Esophagus squamous epithelium (tissue), 5 donors: Measurements from ENCODE around the gene DNMT3A. TPM values are rescaled to one million over a fixed set of nuclear protein-coding genes. Genes with fewer than 3 reads are reported as not detected.

Experiments used
- DNase-seq: peaks from one replicate; lab custom pipeline; 2025; lab: John Stamatoyannopoulos, UW
- H3K27ac ChIP-seq, 4 donors: fragments of 200-600 bp; sonication (generic); one replicate each; pipeline ENCODE4 v1.5.1; 2016 to 2019; ENCODE audit warnings: mild to moderate bottlenecking in 1 of 4
- H3K27me3 ChIP-seq, 4 donors: fragments of 200-600 bp; sonication (generic); 1 replicate in 3 of 4; 2 replicates in 1 of 4; pipeline versions ENCODE4 v1.5.1 to v1.6.0; 2017 to 2021; ENCODE audit warnings: antibody characterized with exemption in 1 of 4
- H3K36me3 ChIP-seq, 3 donors: fragments of 200-600 bp; sonication (generic); one replicate each; pipeline ENCODE4 v1.5.1; 2016 to 2019
- H3K4me1 ChIP-seq, 3 donors: fragments of 200-600 bp; sonication (generic); one replicate each; pipeline ENCODE4 v1.5.1; 2017 to 2019
- H3K4me3 ChIP-seq, 4 donors: fragments of 200-600 bp; sonication (generic); 1 replicate in 3 of 4; 2 replicates in 1 of 4; pipeline ENCODE4 v1.5.1; 2016 to 2019; ENCODE audit warnings: mild to moderate bottlenecking in 2 of 4, moderate library complexity in 1 of 4
- H3K9me3 ChIP-seq, 3 donors: fragments of 200-600 bp; sonication (generic); one replicate each; pipeline ENCODE4 v1.5.1; 2016 to 2019
- CTCF ChIP-seq, 6 experiments: fragments of 450-650 bp in 4 of 6; fragments of 200-600 bp in 2 of 6; sonication (generic) in 2 of 6; IDR thresholded peaks; one replicate each; pipeline ENCODE4 v1.5.1; 2016 to 2019; ENCODE audit warnings: antibody characterized with exemption in 6 of 6, mild to moderate bottlenecking in 4 of 6, moderate library complexity in 4 of 6
- POLR2A ChIP-seq, 4 donors: fragments of 450-650 bp; IDR thresholded peaks; one replicate each; pipeline ENCODE4 v1.6.1; 2017; ENCODE audit warnings: antibody characterized with exemption in 4 of 4, mild to moderate bottlenecking in 4 of 4, moderate library complexity in 3 of 4
- WGBS, 2 donors: methylation state at CpG; one replicate each; pipeline ENCODE4 v1.1.5; 2018; 5-methylcytosine and 5-hydroxymethylcytosine counted together
- intact Hi-C: fragments of 100-400 bp; cut with DNase I; formaldehyde crosslinking; loops from one replicate; pipeline ENCODE4 v1.15.0; 2022
- total RNA-seq, 4 donors: library from RNA; depleted of rRNA; stranded (reverse); fragments of >200 nt; gene quantifications; one replicate each; pipeline ENCODE4 v1.1.0, GENCODE V29; 2016
- donor health status: DM: yes; HTN: yes; CAD: no.

Gene DNMT3A
- total RNA-seq, 4 donors from 2014 or later: 4.1 to 13.6 (median 8.2) TPM

- Histone ChIP-seq H3K36me3 (no peaks in the 10 kb centered on the region), H3K9me3 (no peaks in the 10 kb centered on the region), H3K27ac (peak overlapping the region; percentile 64 to 91 (median 82)), H3K4me1 (peaks cover 13 to 40% (median 17%) of the 10 kb centered on the region in 3 donors), H3K27me3 (no peaks in the 10 kb centered on the region), H3K4me3 (peak overlapping the region; percentile 64 to 84 (median 80))
- no peak for TF ChIP-seq POLR2A (IDR thresholded peaks at IDR 0.05)
- peak; percentile 94 to 98 (median 98) for TF ChIP-seq CTCF (IDR thresholded peaks at IDR 0.05)
- no peak for DNase-seq
- intact Hi-C loops: no loop called here
- 90% methylated on average over 5 of the region's 45 CpGs; no CpG with 5 or more reads in 1 of the 2 donors for WGBS, 2 donors
Observed at GRCh38 chr2:25342372-25343186, 854 bp upstream of the DNMT3A start.

GRCh38 chr2:25341011-25341727 is 556 bp downstream of the DNMT3A start:
- DNase-seq: no peak
- intact Hi-C loops: no loop called here

GRCh38 chr2:25340181-25340921 is 1.4 kb downstream of the DNMT3A start:
- Histone ChIP-seq H3K4me1 (peaks cover 13 to 59% (median 17%) of the 10 kb centered on the region in 3 donors), H3K36me3 (no peaks in the 10 kb centered on the region), H3K27me3 (no peaks in the 10 kb centered on the region), H3K9me3 (no peaks in the 10 kb centered on the region), H3K27ac (peak overlapping the region; percentile 77 to 91 (median 82)), H3K4me3 (peak overlapping the region; percentile 64 to 84 (median 80))
- DNase-seq: no peak
- 7 to 21% methylated on average over 5 to 6 of the region's 73 CpGs for WGBS, 2 donors
- intact Hi-C loops: no loop called here
- TF ChIP-seq CTCF (IDR thresholded peaks at IDR 0.05): no peak
- TF ChIP-seq POLR2A (IDR thresholded peaks at IDR 0.05): no peak

More at GRCh38 chr2:25341011-25341727, 556 bp downstream of the DNMT3A start:
- peak overlapping the region; percentile 64 to 84 (median 80) for H3K4me3 ChIP-seq
- H3K27me3 ChIP-seq: no peaks in the 10 kb centered on the region
- no CpG with 5 or more reads among the region's 104 CpGs for WGBS, 2 donors
- H3K36me3 ChIP-seq: no peaks in the 10 kb centered on the region
- H3K4me1 ChIP-seq: peaks cover 13 to 52% (median 17%) of the 10 kb centered on the region in 3 donors
- peak overlapping the region; percentile 34 to 91 (median 82) for H3K27ac ChIP-seq
- no peak for TF ChIP-seq CTCF (IDR thresholded peaks at IDR 0.05)
- no peak for TF ChIP-seq POLR2A (IDR thresholded peaks at IDR 0.05)
- no peaks in the 10 kb centered on the region for H3K9me3 ChIP-seq

GRCh38 chr2:25339791-25340180 is 1.9 kb downstream of the DNMT3A start:
- no peaks in the 10 kb centered on the region for H3K27me3 ChIP-seq
- WGBS, 2 donors: 73% methylated on average over 4 of the region's 18 CpGs; no CpG with 5 or more reads in 1 of the 2 donors
- no peaks in the 10 kb centered on the region for H3K9me3 ChIP-seq
- H3K27ac ChIP-seq: peak overlapping the region; percentile 77 to 91 (median 82)
- H3K4me1 ChIP-seq: peaks cover 13 to 62% (median 17%) of the 10 kb centered on the region in 3 donors
- peak overlapping the region; percentile 64 to 84 (median 80) for H3K4me3 ChIP-seq
- intact Hi-C loops: no loop called here
- no peaks in the 10 kb centered on the region for H3K36me3 ChIP-seq
- no peak for DNase-seq
- no peak for TF ChIP-seq POLR2A (IDR thresholded peaks at IDR 0.05)
- TF ChIP-seq CTCF (IDR thresholded peaks at IDR 0.05): peak in 1 of 6 experiments; percentile 12
